GM12874 (cell line): ENCODE measurements around the gene ERP29.

Experiments used
- CTCF ChIP-seq: IDR thresholded peaks from 2 replicates; pipeline ENCODE4 v1.5.1; 2011; ENCODE audit warnings: low read depth, mild to moderate bottlenecking, control low read depth, low read length, moderate library complexity; ENCODE audit not compliant: insufficient read depth

ERP29 gene

GRCh38 chr12:111995782-111996480 lies 17.3 kb upstream of the ERP29 start:
- TF ChIP-seq CTCF = no peak

- no peak for TF ChIP-seq CTCF
Measured at GRCh38 chr12:111997300-111997699, 15.9 kb upstream of the ERP29 start.

- TF ChIP-seq CTCF = no peak
Measured at GRCh38 chr12:111998015-111998414, 15.2 kb upstream of the ERP29 start.

- no peak for TF ChIP-seq CTCF
Measured at GRCh38 chr12:112000820-112001219, 12.4 kb upstream of the ERP29 start.

GRCh38 chr12:112001576-112001975 lies 11.7 kb upstream of the ERP29 start:
- no peak for TF ChIP-seq CTCF

- TF ChIP-seq CTCF = no peak
Measured at GRCh38 chr12:112004041-112004440, 9.2 kb upstream of the ERP29 start.

GRCh38 chr12:112005419-112006395 lies 7.5 kb upstream of the ERP29 start:
- TF ChIP-seq CTCF = no peak
